Fibroblast of skin of right quadriceps (primary cell): ENCODE data around the gene SERHL2.
"Not testable (repeated sequence)": the region's sequence is repeated elsewhere in the genome, so short reads cannot be mapped to it uniquely, and the experiment has no call there.

Source experiments
- DNase-seq: peaks from one replicate; pipeline ENCODE4 v3.0.0-alpha.2; 2013

SERHL2 gene

GRCh38 chr22:42608823-42609361, 55.1 kb downstream of the SERHL2 start:
- DNase-seq = peak; percentile 75

GRCh38 chr22:42610186-42610585, 56.4 kb downstream of the SERHL2 start:
- no peak for DNase-seq

- DNase-seq = no peak
Observed at GRCh38 chr22:42611051-42611450, 57.3 kb downstream of the SERHL2 start.

- no peak for DNase-seq
Observed at GRCh38 chr22:42612336-42612735, 58.6 kb downstream of the SERHL2 start.

GRCh38 chr22:42613872-42614301, 60.1 kb downstream of the SERHL2 start:
- no peak for DNase-seq

GRCh38 chr22:42614312-42615091, 60.7 kb downstream of the SERHL2 start, which contains the start of gene POLDIP3:
Gene POLDIP3 (minus strand): TSS chr22:42614883. CDS start chr22:42614857, 26 bp downstream.
- DNase-seq = peak; percentile 98

GRCh38 chr22:42615092-42615859, 61.5 kb downstream of the SERHL2 start:
- DNase-seq = peak; percentile 100

- DNase-seq = not testable (repeated sequence)
Observed at GRCh38 chr22:42615860-42616175, 62.1 kb downstream of the SERHL2 start.

GRCh38 chr22:42617155-42617983, 63.6 kb downstream of the SERHL2 start:
- no peak for DNase-seq

GRCh38 chr22:42619261-42620063, 65.7 kb downstream of the SERHL2 start:
- no peak for DNase-seq

- no peak for DNase-seq
Observed at GRCh38 chr22:42620084-42620483, 66.3 kb downstream of the SERHL2 start.

- peak; percentile 75 for DNase-seq
Observed at GRCh38 chr22:42621505-42622002, 67.8 kb downstream of the SERHL2 start.

GRCh38 chr22:42622061-42622710, 68.4 kb downstream of the SERHL2 start:
- DNase-seq = no peak

- no peak for DNase-seq
Observed at GRCh38 chr22:42623301-42623751, 69.6 kb downstream of the SERHL2 start.
